ENCODE data around the gene SSH2. TPM values are rescaled to one million over a fixed set of nuclear protein-coding genes. Genes with fewer than 3 reads are reported as not detected.

The SSH2 gene
- total and polyA plus RNA-seq, 9 donors = 4.2 to 13.0 (median 11.8) TPM

DNA sequence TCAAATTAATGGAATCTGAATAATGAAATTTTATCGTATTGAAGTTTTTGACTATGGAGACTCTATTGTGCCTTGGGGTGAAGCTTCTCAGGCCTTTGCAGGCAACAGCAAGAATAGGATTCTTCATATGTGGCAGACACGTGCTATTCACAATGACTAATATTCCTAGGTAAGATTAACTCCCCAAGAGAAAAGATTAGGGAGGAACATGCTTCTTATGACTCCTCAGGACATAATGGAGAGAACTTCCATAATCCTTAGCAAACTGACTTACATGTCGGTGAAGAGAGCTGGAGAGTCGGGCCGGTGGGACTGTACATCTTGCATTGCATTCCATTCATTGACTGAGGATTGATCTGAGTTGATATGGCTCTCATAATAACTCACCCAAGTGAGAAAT, 258.4 kb downstream of the SSH2 start:
- no peak overlapping the region for H3K4me3 ChIP-seq
- no peak for DNase-seq
- no peak for TF ChIP-seq POLR2A (IDR thresholded peaks at IDR 0.05)
- TF ChIP-seq, protein P1, sequence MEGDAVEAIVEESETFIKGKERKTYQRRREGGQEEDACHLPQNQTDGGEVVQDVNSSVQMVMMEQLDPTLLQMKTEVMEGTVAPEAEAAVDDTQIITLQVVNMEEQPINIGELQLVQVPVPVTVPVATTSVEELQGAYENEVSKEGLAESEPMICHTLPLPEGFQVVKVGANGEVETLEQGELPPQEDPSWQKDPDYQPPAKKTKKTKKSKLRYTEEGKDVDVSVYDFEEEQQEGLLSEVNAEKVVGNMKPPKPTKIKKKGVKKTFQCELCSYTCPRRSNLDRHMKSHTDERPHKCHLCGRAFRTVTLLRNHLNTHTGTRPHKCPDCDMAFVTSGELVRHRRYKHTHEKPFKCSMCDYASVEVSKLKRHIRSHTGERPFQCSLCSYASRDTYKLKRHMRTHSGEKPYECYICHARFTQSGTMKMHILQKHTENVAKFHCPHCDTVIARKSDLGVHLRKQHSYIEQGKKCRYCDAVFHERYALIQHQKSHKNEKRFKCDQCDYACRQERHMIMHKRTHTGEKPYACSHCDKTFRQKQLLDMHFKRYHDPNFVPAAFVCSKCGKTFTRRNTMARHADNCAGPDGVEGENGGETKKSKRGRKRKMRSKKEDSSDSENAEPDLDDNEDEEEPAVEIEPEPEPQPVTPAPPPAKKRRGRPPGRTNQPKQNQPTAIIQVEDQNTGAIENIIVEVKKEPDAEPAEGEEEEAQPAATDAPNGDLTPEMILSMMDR (IDR thresholded peaks at IDR 0.05) = no peak
- no peak for TF ChIP-seq EP300 (IDR thresholded peaks at IDR 0.05)
- H3K27me3 ChIP-seq = no peaks in the 10 kb centered on the region
- intact Hi-C loops (cut with DNase I) = no loop called here
- no peaks in the 10 kb centered on the region for H3K36me3 ChIP-seq
- WGBS, 3 donors = 94 to 96% (median 95%) methylated on average over 5 of the region's 5 CpGs
- H3K9me3 ChIP-seq = no peaks in the 10 kb centered on the region
- H3K4me1 ChIP-seq (ENCODE audit: insufficient read depth) = no peaks in the 10 kb centered on the region
- H3K27ac ChIP-seq = no peak overlapping the region

GRCh38 chr17:29669266-29669665, 260.8 kb downstream of the SSH2 start:
- Histone ChIP-seq H3K36me3 (no peaks in the 10 kb centered on the region), H3K4me3 (no peak overlapping the region), H3K9me3 (no peaks in the 10 kb centered on the region), H3K27me3 (no peaks in the 10 kb centered on the region), H3K27ac (no peak overlapping the region), H3K4me1 (ENCODE audit: insufficient read depth) (no peaks in the 10 kb centered on the region)
- TF ChIP-seq EP300 (IDR thresholded peaks at IDR 0.05) = no peak
- TF ChIP-seq, protein P1 (IDR thresholded peaks at IDR 0.05) = no peak
- TF ChIP-seq POLR2A (IDR thresholded peaks at IDR 0.05) = no peak
- intact Hi-C loops (cut with DNase I) = no loop called here
- no peak for DNase-seq

DNA sequence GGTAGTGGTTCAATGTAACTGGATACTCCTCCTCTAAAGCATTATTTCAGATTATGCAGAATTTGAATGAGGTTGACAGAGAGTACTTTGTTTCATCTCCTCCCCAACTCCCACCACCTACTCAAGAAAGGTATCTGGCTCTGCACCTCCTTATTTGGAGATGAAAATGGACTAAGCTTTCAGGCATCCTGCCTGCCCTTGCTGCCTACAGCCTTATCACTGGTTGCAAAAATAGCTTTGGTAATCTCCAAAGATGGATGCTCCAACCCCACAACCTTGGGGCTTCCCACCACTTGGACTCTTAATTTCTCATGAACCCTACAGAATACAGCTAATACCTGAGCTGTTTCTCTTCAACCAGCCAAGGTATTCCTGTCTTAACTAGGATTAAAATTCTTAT, 262.1 kb downstream of the SSH2 start:
- Histone ChIP-seq H3K4me1 (ENCODE audit: insufficient read depth) (no peaks in the 10 kb centered on the region), H3K36me3 (no peaks in the 10 kb centered on the region), H3K9me3 (no peaks in the 10 kb centered on the region), H3K4me3 (no peak overlapping the region), H3K27ac (no peak overlapping the region), H3K27me3 (no peaks in the 10 kb centered on the region)
- TF ChIP-seq POLR2A (IDR thresholded peaks at IDR 0.05) (no peak), EP300 (IDR thresholded peaks at IDR 0.05) (no peak)
- TF ChIP-seq, protein P1 (IDR thresholded peaks at IDR 0.05) = no peak
- intact Hi-C loops (cut with DNase I) = no loop called here
- no peak for DNase-seq

- TF ChIP-seq, protein P1 (IDR thresholded peaks at IDR 0.05) = no peak
- TF ChIP-seq EP300 (IDR thresholded peaks at IDR 0.05) (no peak), POLR2A (IDR thresholded peaks at IDR 0.05) (no peak)
- Histone ChIP-seq H3K4me1 (ENCODE audit: insufficient read depth) (no peaks in the 10 kb centered on the region), H3K9me3 (no peaks in the 10 kb centered on the region), H3K4me3 (no peak overlapping the region), H3K36me3 (no peaks in the 10 kb centered on the region), H3K27ac (no peak overlapping the region), H3K27me3 (no peaks in the 10 kb centered on the region)
- intact Hi-C loops (cut with DNase I) = no loop called here
- WGBS, 3 donors = 28 to 49% (median 37%) methylated on average over 1 of the region's 1 CpG
- no peak for DNase-seq
These were observed 264.6 kb downstream of the SSH2 start for GRCh38 chr17:29665481-29665810.

All from ovary (tissue), 9 donors.